DND-41 (cell line): ENCODE measurements around the gene NTRK1.

Experiments used
- ATAC-seq: fragments of 200-7000 bp; cut with Tn5 transposase; 3 replicates; pipeline ENCODE4 v1.9.1; 2021; ENCODE audit warnings: low read depth; ENCODE audit not compliant: insufficient read depth
- DNase-seq: peaks from one replicate; pipeline ENCODE4 v3.0.0-alpha.2; 2020
- H2AFZ ChIP-seq: 2 replicates; pipeline ENCODE4 v1.6.0; 2012; ENCODE audit warnings: low read depth, low read length
- H3K27ac ChIP-seq: 2 replicates; pipeline ENCODE4 v1.5.1; 2012; ENCODE audit warnings: low read length, inconsistent platforms
- H3K27me3 ChIP-seq: fragments of 200-600 bp; sonication (generic); 2 replicates; pipeline ENCODE4 v1.6.0; 2012; ENCODE audit warnings: low read length, mild to moderate bottlenecking, inconsistent platforms; ENCODE audit not compliant: insufficient read depth, poor library complexity
- H3K36me3 ChIP-seq: 2 replicates; pipeline ENCODE4 v1.5.1; 2012; ENCODE audit warnings: low read length, inconsistent platforms; ENCODE audit not compliant: insufficient read depth
- H3K4me1 ChIP-seq: 2 replicates; pipeline ENCODE4 v1.5.1; 2012; ENCODE audit warnings: mild to moderate bottlenecking, low read length; ENCODE audit not compliant: insufficient read depth
- H3K4me2 ChIP-seq: 2 replicates; pipeline ENCODE4 v1.6.0; 2012; ENCODE audit warnings: mild to moderate bottlenecking, moderate library complexity, low read length, inconsistent platforms; ENCODE audit not compliant: insufficient read depth
- H3K4me3 ChIP-seq, 2 experiments: fragments of 200-600 bp in 1 of 2; shearing (Covaris generic) in 1 of 2; 2 replicates each; pipeline ENCODE4 v1.5.1; 2012 to 2016; ENCODE audit warnings: inconsistent platforms in 2 of 2, low read length in 2 of 2, mild to moderate bottlenecking in 2 of 2, low read depth in 1 of 2, moderate library complexity in 1 of 2
- H3K79me2 ChIP-seq: 2 replicates; pipeline ENCODE4 v1.6.0; 2012; ENCODE audit warnings: low read length, inconsistent platforms; ENCODE audit not compliant: insufficient read depth
- H3K9ac ChIP-seq: 2 replicates; pipeline ENCODE4 v1.6.0; 2012; ENCODE audit warnings: low read depth, mild to moderate bottlenecking, inconsistent platforms, low read length, moderate library complexity
- H3K9me3 ChIP-seq: 2 replicates; pipeline ENCODE4 v1.5.1; 2012; ENCODE audit warnings: low read length, moderate library complexity, mild to moderate bottlenecking, inconsistent platforms; ENCODE audit not compliant: insufficient read depth, severe bottlenecking
- H4K20me1 ChIP-seq: 2 replicates; pipeline ENCODE4 v1.6.0; 2012; ENCODE audit warnings: low read length; ENCODE audit not compliant: insufficient read depth
- CTCF ChIP-seq: IDR thresholded peaks from 2 replicates; pipeline ENCODE4 v1.5.1; 2012; ENCODE audit warnings: borderline replicate concordance, low read length, moderate library complexity, mild to moderate bottlenecking; ENCODE audit not compliant: poor library complexity, severe bottlenecking; ENCODE audit errors: extremely low read depth
- EZH2 ChIP-seq: IDR thresholded peaks from 3 replicates; pipeline ENCODE4 v1.6.1; 2012; ENCODE audit warnings: borderline replicate concordance, low read depth, mild to moderate bottlenecking, moderate library complexity, low read length, inconsistent platforms; ENCODE audit not compliant: severe bottlenecking

The NTRK1 gene

GRCh38 chr1:156868341-156868740 lies 7.7 kb downstream of the NTRK1 start:
- H3K27ac ChIP-seq, result no peak overlapping the region
- H3K36me3 ChIP-seq, result no peaks in the 10 kb centered on the region
- no peak overlapping the region for H3K4me2 ChIP-seq
- H3K9ac ChIP-seq, result no peak overlapping the region
- no peaks in the 10 kb centered on the region for H3K9me3 ChIP-seq
- H2AFZ ChIP-seq, result no peak overlapping the region
- H3K4me3 ChIP-seq, result no peak overlapping the region
- DNase-seq (no peak), ATAC-seq (no peak; the same call in 2 of the 3 replicates)
- H3K4me1 ChIP-seq, result no peaks in the 10 kb centered on the region
- TF ChIP-seq CTCF (no peak), EZH2 (no peak)
- no peaks in the 10 kb centered on the region for H3K79me2 ChIP-seq
- peaks cover 12% of the 10 kb centered on the region for H3K27me3 ChIP-seq
- H4K20me1 ChIP-seq, result 0 out of 2 replicates have a peak, but pooled peaks cover 4% of the 10 kb centered on the region

- Histone ChIP-seq H4K20me1 (no peaks in the 10 kb centered on the region), H3K27me3 (peaks cover 16% of the 10 kb centered on the region), H3K9ac (no peak overlapping the region), H3K79me2 (no peaks in the 10 kb centered on the region), H2AFZ (no peak overlapping the region), H3K27ac (no peak overlapping the region), H3K4me1 (no peaks in the 10 kb centered on the region), H3K9me3 (no peaks in the 10 kb centered on the region), H3K36me3 (no peaks in the 10 kb centered on the region), H3K4me3 (no peak overlapping the region), H3K4me2 (no peak overlapping the region)
- ATAC-seq (no peak), DNase-seq (no peak)
- TF ChIP-seq CTCF, result no peak
Measured at GRCh38 chr1:156869455-156869854, 8.8 kb downstream of the NTRK1 start.

GRCh38 chr1:156873659-156874058 lies 13.0 kb downstream of the NTRK1 start:
- ATAC-seq (no peak), DNase-seq (no peak)
- no peak overlapping the region for H3K4me2 ChIP-seq
- no peaks in the 10 kb centered on the region for H3K9me3 ChIP-seq
- H2AFZ ChIP-seq, result no peak overlapping the region
- no peak for TF ChIP-seq EZH2
- no peak for TF ChIP-seq CTCF
- no peaks in the 10 kb centered on the region for H4K20me1 ChIP-seq
- no peak overlapping the region for H3K27ac ChIP-seq
- no peaks in the 10 kb centered on the region for H3K4me1 ChIP-seq
- H3K9ac ChIP-seq, result no peak overlapping the region
- H3K4me3 ChIP-seq, result no peak overlapping the region
- no peaks in the 10 kb centered on the region for H3K36me3 ChIP-seq
- H3K27me3 ChIP-seq, result peaks cover 25% of the 10 kb centered on the region
- H3K79me2 ChIP-seq, result no peaks in the 10 kb centered on the region

GRCh38 chr1:156874142-156874541 lies 13.5 kb downstream of the NTRK1 start:
- Histone ChIP-seq H3K4me2 (no peak overlapping the region), H3K27me3 (peaks cover 25% of the 10 kb centered on the region), H2AFZ (no peak overlapping the region), H3K9me3 (no peaks in the 10 kb centered on the region), H3K36me3 (no peaks in the 10 kb centered on the region), H3K27ac (no peak overlapping the region), H3K4me1 (no peaks in the 10 kb centered on the region), H3K79me2 (no peaks in the 10 kb centered on the region), H3K9ac (no peak overlapping the region), H3K4me3 (no peak overlapping the region), H4K20me1 (no peaks in the 10 kb centered on the region)
- TF ChIP-seq EZH2, result no peak
- TF ChIP-seq CTCF, result no peak
- DNase-seq, result no peak
- ATAC-seq, result no peak
